Vagina (tissue), 2 donors: ENCODE results near the gene SPSB1. TPM values are rescaled to one million over a fixed set of nuclear protein-coding genes. Genes with fewer than 3 reads are reported as not detected.

Source experiments
- DNase-seq, 2 donors: peaks; one replicate each; pipeline ENCODE4 v3.0.0-alpha.2; 2017; ENCODE audit errors: extremely low spot score in 2 of 2
- H3K27ac ChIP-seq: fragments of 200-600 bp; sonication (generic); one replicate; pipeline ENCODE4 v1.5.1; 2019
- H3K27me3 ChIP-seq: fragments of 200-600 bp; sonication (generic); one replicate; pipeline ENCODE4 v1.5.1; 2019
- H3K36me3 ChIP-seq, 2 donors: fragments of 200-600 bp; sonication (generic); one replicate each; pipeline ENCODE4 v1.5.1; 2017 to 2019
- H3K4me1 ChIP-seq: fragments of 200-600 bp; sonication (generic); one replicate; pipeline ENCODE4 v1.5.1; 2019
- H3K4me3 ChIP-seq, 2 donors: fragments of 200-600 bp; sonication (generic); 1 replicate in 1 of 2; 2 replicates in 1 of 2; pipeline ENCODE4 v1.5.1; 2016 to 2019
- H3K9me3 ChIP-seq: fragments of 200-600 bp; sonication (generic); one replicate; pipeline ENCODE4 v1.5.1; 2019
- CTCF ChIP-seq, 3 experiments: fragments of 450-650 bp in 2 of 3; fragments of 200-600 bp in 1 of 3; sonication (generic) in 1 of 3; IDR thresholded peaks; one replicate each; pipeline ENCODE4 v1.5.1; 2017 to 2019; ENCODE audit warnings: antibody characterized with exemption in 3 of 3, mild to moderate bottlenecking in 2 of 3, moderate library complexity in 2 of 3
- POLR2A ChIP-seq, 2 donors: fragments of 450-650 bp; IDR thresholded peaks; one replicate each; pipeline ENCODE4 v1.6.1; 2017; ENCODE audit warnings: antibody characterized with exemption in 2 of 2, mild to moderate bottlenecking in 2 of 2, moderate library complexity in 2 of 2
- POLR2AphosphoS5 ChIP-seq, 2 donors: sonication (generic); formaldehyde crosslinking; IDR thresholded peaks; one replicate each; pipeline ENCODE4 v1.9.0; 2017; ENCODE audit warnings: antibody characterized with exemption in 2 of 2, mild to moderate bottlenecking in 2 of 2, low read depth in 1 of 2; ENCODE audit not compliant: insufficient read depth in 1 of 2
- intact Hi-C: fragments of 100-400 bp; cut with DNase I; formaldehyde crosslinking; loops from one replicate; pipeline ENCODE4 v1.15.1; 2023
- total RNA-seq: library from RNA; depleted of rRNA; stranded (reverse); fragments of >200 nt; gene quantifications from one replicate; pipeline ENCODE4 v1.2.3, GENCODE V29; 2016

SPSB1 gene
- total RNA-seq, 1 donor from 2014 or later: 40.0 TPM

GRCh38 chr1:9410737-9411297, 118.1 kb downstream of the SPSB1 start:
- intact Hi-C loops: loop anchor here (5.0 kb wide), 1 partner anchor 34 kb away; no protein-coding TSS in a partner anchor
- no peaks in the 10 kb centered on the region for H3K27me3 ChIP-seq
- no peaks in the 10 kb centered on the region for H3K9me3 ChIP-seq
- no peak for TF ChIP-seq POLR2A (IDR thresholded peaks at IDR 0.05)
- no peak for TF ChIP-seq CTCF (IDR thresholded peaks at IDR 0.05)
- no peak for TF ChIP-seq POLR2AphosphoS5 (IDR thresholded peaks at IDR 0.05; ENCODE audit: insufficient read depth in 1 of 2, low read depth in 1 of 2)
- H3K4me1 ChIP-seq: peaks cover 32% of the 10 kb centered on the region
- H3K4me3 ChIP-seq: no peak overlapping the region
- no peak for DNase-seq
- no peak overlapping the region for H3K27ac ChIP-seq
- no peaks in the 10 kb centered on the region for H3K36me3 ChIP-seq

- H3K36me3 ChIP-seq: no peaks in the 10 kb centered on the region
- intact Hi-C loops: loop anchor here (5.0 kb wide), 1 partner anchor 36 kb away; no protein-coding TSS in a partner anchor
- peak in 1 of 2 donors; percentile 95 for DNase-seq
- no peaks in the 10 kb centered on the region for H3K27me3 ChIP-seq
- H3K27ac ChIP-seq: peak overlapping the region; percentile 90
- H3K4me1 ChIP-seq: peaks cover 32% of the 10 kb centered on the region
- H3K4me3 ChIP-seq: peak overlapping the region in 1 of 2 donors; percentile 2
- H3K9me3 ChIP-seq: no peaks in the 10 kb centered on the region
- TF ChIP-seq POLR2AphosphoS5 (IDR thresholded peaks at IDR 0.05; ENCODE audit: insufficient read depth in 1 of 2, low read depth in 1 of 2): no peak
- TF ChIP-seq CTCF (IDR thresholded peaks at IDR 0.05): no peak
- no peak for TF ChIP-seq POLR2A (IDR thresholded peaks at IDR 0.05)
Observed at GRCh38 chr1:9413071-9413876, 120.6 kb downstream of the SPSB1 start.

- no peaks in the 10 kb centered on the region for H3K36me3 ChIP-seq
- peak overlapping the region; percentile 90 for H3K27ac ChIP-seq
- H3K9me3 ChIP-seq: no peaks in the 10 kb centered on the region
- TF ChIP-seq CTCF (IDR thresholded peaks at IDR 0.05) (no peak), POLR2AphosphoS5 (IDR thresholded peaks at IDR 0.05; ENCODE audit: insufficient read depth in 1 of 2, low read depth in 1 of 2) (peak; percentile 46 to 79)
- no peak for DNase-seq
- H3K4me1 ChIP-seq: peaks cover 32% of the 10 kb centered on the region
- H3K4me3 ChIP-seq: peak overlapping the region in 1 of 2 donors; percentile 2
- intact Hi-C loops: loop anchor here (5.0 kb wide), 1 partner anchor 37 kb away; no protein-coding TSS in a partner anchor
- H3K27me3 ChIP-seq: no peaks in the 10 kb centered on the region
Observed at GRCh38 chr1:9413877-9414213, 121.2 kb downstream of the SPSB1 start.

GRCh38 chr1:9416506-9416905, 123.8 kb downstream of the SPSB1 start:
- intact Hi-C loops: no loop called here
- Histone ChIP-seq H3K4me3 (no peak overlapping the region), H3K27me3 (no peaks in the 10 kb centered on the region), H3K4me1 (peaks cover 32% of the 10 kb centered on the region), H3K27ac (no peak overlapping the region), H3K36me3 (no peaks in the 10 kb centered on the region), H3K9me3 (no peaks in the 10 kb centered on the region)
- TF ChIP-seq POLR2AphosphoS5 (IDR thresholded peaks at IDR 0.05; ENCODE audit: insufficient read depth in 1 of 2, low read depth in 1 of 2): no peak
- no peak for TF ChIP-seq POLR2A (IDR thresholded peaks at IDR 0.05)
- no peak for TF ChIP-seq CTCF (IDR thresholded peaks at IDR 0.05)
- no peak for DNase-seq
